ENCODE data around the gene MLLT6. TPM values are rescaled to one million over a fixed set of nuclear protein-coding genes. Genes with fewer than 3 reads are reported as not detected.
A peak's percentile ranks its signal among the peaks of the same experiment; 100 is the strongest.

MLLT6 gene
- total and polyA plus RNA-seq, 4 donors, result 18.4 to 94.1 (median 61.8) TPM

GRCh38 chr17:38752308-38753070 is 47.4 kb downstream of the MLLT6 start, which contains the start of gene PSMB3:
TSS of gene PSMB3 (plus strand) at chr17:38752741. CDS start at chr17:38752827, 86 bp downstream.
- Histone ChIP-seq H3K27ac (ENCODE audit: low read depth, low read length) (peak within 1 kb of the TSS; percentile 93), H3K4me1 (ENCODE audit: control insufficient read depth, insufficient read depth, low read length) (peaks cover 46% of the 10 kb centered on the region), H3K27me3 (ENCODE audit: control insufficient read depth, insufficient read depth, low read length) (no peaks in the 10 kb centered on the region), H3K9me3 (ENCODE audit: control insufficient read depth, insufficient read depth, low read length) (no peaks in the 10 kb centered on the region), H3K36me3 (ENCODE audit: control insufficient read depth, insufficient read depth, low read length) (peaks cover 24% of the 10 kb centered on the region), H3K4me3 (ENCODE audit: low read depth, low read length) (peak within 1 kb of the TSS; percentile 97)
- WGBS (ENCODE audit: insufficient coverage), result under 1% methylated on average over 44 of the region's 44 CpGs
- DNase-seq (ENCODE audit: low read depth in 4 of 6, low spot score in 6 of 6), result peak; percentile 97 to 100 (median 99)

- Histone ChIP-seq H3K9me3 (ENCODE audit: control insufficient read depth, insufficient read depth, low read length) (no peaks in the 10 kb centered on the region), H3K4me1 (ENCODE audit: control insufficient read depth, insufficient read depth, low read length) (peaks cover 46% of the 10 kb centered on the region), H3K36me3 (ENCODE audit: control insufficient read depth, insufficient read depth, low read length) (peaks cover 24% of the 10 kb centered on the region), H3K27me3 (ENCODE audit: control insufficient read depth, insufficient read depth, low read length) (no peaks in the 10 kb centered on the region), H3K4me3 (ENCODE audit: low read depth, low read length) (peak overlapping the region; percentile 97), H3K27ac (ENCODE audit: low read depth, low read length) (peak overlapping the region; percentile 91)
- 7% methylated on average over 22 of the region's 22 CpGs for WGBS (ENCODE audit: insufficient coverage)
- DNase-seq (ENCODE audit: low read depth in 4 of 6, low spot score in 6 of 6), result no peak
Observed at GRCh38 chr17:38753071-38753506, 48.0 kb downstream of the MLLT6 start.

DNA sequence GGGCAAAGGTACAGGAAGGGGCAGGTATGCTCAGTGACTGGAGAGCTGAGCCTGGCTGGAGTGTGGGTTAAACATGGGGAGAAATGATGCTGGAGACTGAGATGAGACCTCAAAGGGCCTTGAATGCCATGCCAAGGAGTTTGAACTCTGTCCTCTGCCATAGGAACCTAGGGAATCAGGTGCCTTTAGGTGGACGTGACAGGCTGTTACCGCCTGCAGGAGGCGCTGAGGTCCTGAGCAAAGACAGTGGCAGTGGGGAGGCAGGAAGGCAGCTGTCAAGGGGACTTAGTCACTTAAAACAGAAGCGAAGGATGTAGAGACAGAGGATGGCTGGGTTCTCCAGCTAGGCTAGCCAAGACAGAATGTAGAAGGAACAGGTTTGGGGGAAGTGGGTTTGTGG is 56.5 kb downstream of the MLLT6 start:
- 56% methylated on average over 4 of the region's 4 CpGs for WGBS (ENCODE audit: insufficient coverage)
- no peak for DNase-seq (ENCODE audit: low read depth in 4 of 6, low spot score in 6 of 6)
- no peaks in the 10 kb centered on the region for H3K4me1 ChIP-seq (ENCODE audit: control insufficient read depth, insufficient read depth, low read length)
- no peak overlapping the region for H3K27ac ChIP-seq (ENCODE audit: low read depth, low read length)
- no peak overlapping the region for H3K4me3 ChIP-seq (ENCODE audit: low read depth, low read length)
- H3K27me3 ChIP-seq (ENCODE audit: control insufficient read depth, insufficient read depth, low read length), result no peaks in the 10 kb centered on the region
- H3K36me3 ChIP-seq (ENCODE audit: control insufficient read depth, insufficient read depth, low read length), result peaks cover 70% of the 10 kb centered on the region
- no peaks in the 10 kb centered on the region for H3K9me3 ChIP-seq (ENCODE audit: control insufficient read depth, insufficient read depth, low read length)

GRCh38 chr17:38762231-38762630 is 57.2 kb downstream of the MLLT6 start:
- no peak for DNase-seq (ENCODE audit: low read depth in 4 of 6, low spot score in 6 of 6)
- no peak overlapping the region for H3K4me3 ChIP-seq (ENCODE audit: low read depth, low read length)
- 92% methylated on average over 1 of the region's 3 CpGs for WGBS (ENCODE audit: insufficient coverage)
- H3K36me3 ChIP-seq (ENCODE audit: control insufficient read depth, insufficient read depth, low read length), result peaks cover 69% of the 10 kb centered on the region
- no peaks in the 10 kb centered on the region for H3K9me3 ChIP-seq (ENCODE audit: control insufficient read depth, insufficient read depth, low read length)
- no peak overlapping the region for H3K27ac ChIP-seq (ENCODE audit: low read depth, low read length)
- no peaks in the 10 kb centered on the region for H3K4me1 ChIP-seq (ENCODE audit: control insufficient read depth, insufficient read depth, low read length)
- H3K27me3 ChIP-seq (ENCODE audit: control insufficient read depth, insufficient read depth, low read length), result no peaks in the 10 kb centered on the region

- no peaks in the 10 kb centered on the region for H3K9me3 ChIP-seq (ENCODE audit: control insufficient read depth, insufficient read depth, low read length)
- 84% methylated on average over 5 of the region's 5 CpGs for WGBS (ENCODE audit: insufficient coverage)
- no peak overlapping the region for H3K4me3 ChIP-seq (ENCODE audit: low read depth, low read length)
- no peak overlapping the region for H3K27ac ChIP-seq (ENCODE audit: low read depth, low read length)
- peaks cover 82% of the 10 kb centered on the region for H3K36me3 ChIP-seq (ENCODE audit: control insufficient read depth, insufficient read depth, low read length)
- H3K4me1 ChIP-seq (ENCODE audit: control insufficient read depth, insufficient read depth, low read length), result no peaks in the 10 kb centered on the region
- DNase-seq (ENCODE audit: low read depth in 4 of 6, low spot score in 6 of 6), result no peak
- no peaks in the 10 kb centered on the region for H3K27me3 ChIP-seq (ENCODE audit: control insufficient read depth, insufficient read depth, low read length)
Observed at GRCh38 chr17:38766341-38766740, 61.3 kb downstream of the MLLT6 start.

DNA sequence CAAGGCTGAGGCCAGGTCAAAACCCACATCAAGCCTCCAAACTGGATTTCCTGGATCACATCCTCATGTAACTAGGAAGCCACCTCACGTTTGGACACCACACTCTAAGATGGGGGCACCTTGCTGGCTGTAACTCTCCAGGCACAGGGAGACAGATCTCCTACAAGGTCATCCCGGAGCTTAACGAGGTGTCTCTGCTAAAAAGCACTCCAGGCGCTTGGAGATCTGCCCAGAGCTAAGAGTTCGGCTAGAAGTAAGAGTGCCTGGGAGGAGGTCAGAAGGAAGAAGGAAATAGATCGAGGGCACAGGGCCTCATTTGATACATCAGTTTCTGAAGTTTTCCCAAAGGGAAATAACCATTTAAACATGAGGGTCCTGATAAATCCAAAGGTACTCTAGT is 63.3 kb downstream of the MLLT6 start:
- Histone ChIP-seq H3K27ac (ENCODE audit: low read depth, low read length) (no peak overlapping the region), H3K36me3 (ENCODE audit: control insufficient read depth, insufficient read depth, low read length) (peaks cover 76% of the 10 kb centered on the region), H3K4me3 (ENCODE audit: low read depth, low read length) (no peak overlapping the region), H3K27me3 (ENCODE audit: control insufficient read depth, insufficient read depth, low read length) (no peaks in the 10 kb centered on the region), H3K9me3 (ENCODE audit: control insufficient read depth, insufficient read depth, low read length) (no peaks in the 10 kb centered on the region), H3K4me1 (ENCODE audit: control insufficient read depth, insufficient read depth, low read length) (no peaks in the 10 kb centered on the region)
- 68% methylated on average over 5 of the region's 6 CpGs for whole genome bisulfite sequencing (ENCODE audit: insufficient coverage)
- no peak for DNase-seq (ENCODE audit: low read depth in 4 of 6, low spot score in 6 of 6)

- H3K27me3 ChIP-seq (ENCODE audit: control insufficient read depth, insufficient read depth, low read length), result no peaks in the 10 kb centered on the region
- peaks cover 86% of the 10 kb centered on the region for H3K36me3 ChIP-seq (ENCODE audit: control insufficient read depth, insufficient read depth, low read length)
- H3K9me3 ChIP-seq (ENCODE audit: control insufficient read depth, insufficient read depth, low read length), result no peaks in the 10 kb centered on the region
- H3K4me3 ChIP-seq (ENCODE audit: low read depth, low read length), result no peak overlapping the region
- H3K4me1 ChIP-seq (ENCODE audit: control insufficient read depth, insufficient read depth, low read length), result no peaks in the 10 kb centered on the region
- DNase-seq (ENCODE audit: low read depth in 4 of 6, low spot score in 6 of 6), result no peak
- H3K27ac ChIP-seq (ENCODE audit: low read depth, low read length), result no peak overlapping the region
Observed at GRCh38 chr17:38773258-38773657, 68.2 kb downstream of the MLLT6 start.

GRCh38 chr17:38777641-38778250 is 72.7 kb downstream of the MLLT6 start:
- H3K27me3 ChIP-seq (ENCODE audit: control insufficient read depth, insufficient read depth, low read length), result no peaks in the 10 kb centered on the region
- no peaks in the 10 kb centered on the region for H3K4me1 ChIP-seq (ENCODE audit: control insufficient read depth, insufficient read depth, low read length)
- H3K27ac ChIP-seq (ENCODE audit: low read depth, low read length), result no peak overlapping the region
- DNase-seq (ENCODE audit: low read depth in 4 of 6, low spot score in 6 of 6), result no peak
- no peak overlapping the region for H3K4me3 ChIP-seq (ENCODE audit: low read depth, low read length)
- H3K36me3 ChIP-seq (ENCODE audit: control insufficient read depth, insufficient read depth, low read length), result peaks cover 94% of the 10 kb centered on the region
- 73% methylated on average over 5 of the region's 7 CpGs for WGBS (ENCODE audit: insufficient coverage)
- H3K9me3 ChIP-seq (ENCODE audit: control insufficient read depth, insufficient read depth, low read length), result no peaks in the 10 kb centered on the region

Data from spinal cord (tissue), 10 donors.